Transverse colon (tissue), 4 donors: ENCODE measurements around the gene HPSE.

Experiments used
- EP300 ChIP-seq: sonication (generic); formaldehyde crosslinking; IDR thresholded peaks from one replicate; pipeline ENCODE4 v1.6.1; 2017; ENCODE audit warnings: antibody characterized with exemption, low read depth
- POLR2A ChIP-seq: fragments of 450-650 bp; IDR thresholded peaks from one replicate; pipeline ENCODE4 v1.6.1; 2016; ENCODE audit warnings: antibody characterized with exemption, mild to moderate bottlenecking, moderate library complexity
- POLR2AphosphoS5 ChIP-seq, 3 donors: sonication (generic); formaldehyde crosslinking; IDR thresholded peaks; one replicate each; pipeline ENCODE4 v1.6.1; 2016; ENCODE audit warnings: antibody characterized with exemption in 3 of 3
- TF ChIP-seq, protein P1 (sequence below), 5 experiments: fragments of 200-600 bp in 3 of 5; fragments of 450-650 bp in 2 of 5; sonication (generic) in 3 of 5; IDR thresholded peaks; 1 replicate in 2 of 5; 2 replicates in 3 of 5; pipeline ENCODE4 v1.5.1; 2016 to 2017; ENCODE audit warnings: antibody characterized with exemption in 5 of 5, inconsistent platforms in 3 of 5, mild to moderate bottlenecking in 2 of 5, moderate library complexity in 1 of 5

- no peak for TF ChIP-seq POLR2A
- TF ChIP-seq, protein P1, sequence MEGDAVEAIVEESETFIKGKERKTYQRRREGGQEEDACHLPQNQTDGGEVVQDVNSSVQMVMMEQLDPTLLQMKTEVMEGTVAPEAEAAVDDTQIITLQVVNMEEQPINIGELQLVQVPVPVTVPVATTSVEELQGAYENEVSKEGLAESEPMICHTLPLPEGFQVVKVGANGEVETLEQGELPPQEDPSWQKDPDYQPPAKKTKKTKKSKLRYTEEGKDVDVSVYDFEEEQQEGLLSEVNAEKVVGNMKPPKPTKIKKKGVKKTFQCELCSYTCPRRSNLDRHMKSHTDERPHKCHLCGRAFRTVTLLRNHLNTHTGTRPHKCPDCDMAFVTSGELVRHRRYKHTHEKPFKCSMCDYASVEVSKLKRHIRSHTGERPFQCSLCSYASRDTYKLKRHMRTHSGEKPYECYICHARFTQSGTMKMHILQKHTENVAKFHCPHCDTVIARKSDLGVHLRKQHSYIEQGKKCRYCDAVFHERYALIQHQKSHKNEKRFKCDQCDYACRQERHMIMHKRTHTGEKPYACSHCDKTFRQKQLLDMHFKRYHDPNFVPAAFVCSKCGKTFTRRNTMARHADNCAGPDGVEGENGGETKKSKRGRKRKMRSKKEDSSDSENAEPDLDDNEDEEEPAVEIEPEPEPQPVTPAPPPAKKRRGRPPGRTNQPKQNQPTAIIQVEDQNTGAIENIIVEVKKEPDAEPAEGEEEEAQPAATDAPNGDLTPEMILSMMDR (IDR thresholded peaks at IDR 0.05) = no peak
- no peak for TF ChIP-seq POLR2AphosphoS5 (IDR thresholded peaks at IDR 0.05)
- TF ChIP-seq EP300 = no peak
These were observed 6.0 kb downstream of the HPSE start for GRCh38 chr4:83328521-83329187.
